ENCODE data around the gene DNAH5.

The DNAH5 gene

GRCh38 chr5:13957032-13957645, 12.7 kb upstream of the DNAH5 start:
- no peak overlapping the region for H3K4me3 ChIP-seq (replicated peaks; ENCODE audit: low read depth, low read length)
- peak; percentile 67 for DNase-seq (ENCODE audit: low read depth)
- peak; percentile 82 for TF ChIP-seq CTCF (IDR thresholded peaks at IDR 0.05; ENCODE audit: low read length, missing control alignments)

- H3K4me3 ChIP-seq (replicated peaks; ENCODE audit: low read depth, low read length): no peak overlapping the region
- TF ChIP-seq CTCF (IDR thresholded peaks at IDR 0.05; ENCODE audit: low read length, missing control alignments): no peak
- no peak for DNase-seq (ENCODE audit: low read depth)
Observed at GRCh38 chr5:13956471-13956870, 12.0 kb upstream of the DNAH5 start.

- no peak for DNase-seq (ENCODE audit: low read depth)
- TF ChIP-seq CTCF (IDR thresholded peaks at IDR 0.05; ENCODE audit: low read length, missing control alignments): no peak
- H3K4me3 ChIP-seq (replicated peaks; ENCODE audit: low read depth, low read length): no peak overlapping the region
Observed at GRCh38 chr5:13955896-13956295, 11.4 kb upstream of the DNAH5 start.

- no peak for TF ChIP-seq CTCF (IDR thresholded peaks at IDR 0.05; ENCODE audit: low read length, missing control alignments)
- H3K4me3 ChIP-seq (replicated peaks; ENCODE audit: low read depth, low read length): no peak overlapping the region
- DNase-seq (ENCODE audit: low read depth): no peak
Observed at GRCh38 chr5:13946111-13946510, 1.6 kb upstream of the DNAH5 start.

- no peak for DNase-seq (ENCODE audit: low read depth)
- TF ChIP-seq CTCF (IDR thresholded peaks at IDR 0.05; ENCODE audit: low read length, missing control alignments): no peak
- no peak overlapping the region for H3K4me3 ChIP-seq (replicated peaks; ENCODE audit: low read depth, low read length)
Observed at GRCh38 chr5:13945271-13945670, 783 bp upstream of the DNAH5 start.

GRCh38 chr5:13943676-13944075, 812 bp downstream of the DNAH5 start:
- H3K4me3 ChIP-seq (replicated peaks; ENCODE audit: low read depth, low read length): no peak overlapping the region
- no peak for TF ChIP-seq CTCF (IDR thresholded peaks at IDR 0.05; ENCODE audit: low read length, missing control alignments)
- DNase-seq (ENCODE audit: low read depth): no peak

- TF ChIP-seq CTCF (IDR thresholded peaks at IDR 0.05; ENCODE audit: low read length, missing control alignments): no peak
- no peak for DNase-seq (ENCODE audit: low read depth)
- no peak overlapping the region for H3K4me3 ChIP-seq (replicated peaks; ENCODE audit: low read depth, low read length)
Observed at GRCh38 chr5:13941468-13941867, 3.0 kb downstream of the DNAH5 start.
